NCI-H526 (cell line): Measurements from ENCODE around the gene PPP1CA.
"Not testable (repeated sequence)": the region's sequence is repeated elsewhere in the genome, so short reads cannot be mapped to it uniquely, and the experiment has no call there.

Experiments used
- DNase-seq, 2 experiments: peaks; one replicate each; lab custom pipeline; 2025; lab: John Stamatoyannopoulos, UW

The PPP1CA gene

GRCh38 chr11:67417425-67417824 lies 15.8 kb upstream of the PPP1CA start:
- no peak for DNase-seq

DNA sequence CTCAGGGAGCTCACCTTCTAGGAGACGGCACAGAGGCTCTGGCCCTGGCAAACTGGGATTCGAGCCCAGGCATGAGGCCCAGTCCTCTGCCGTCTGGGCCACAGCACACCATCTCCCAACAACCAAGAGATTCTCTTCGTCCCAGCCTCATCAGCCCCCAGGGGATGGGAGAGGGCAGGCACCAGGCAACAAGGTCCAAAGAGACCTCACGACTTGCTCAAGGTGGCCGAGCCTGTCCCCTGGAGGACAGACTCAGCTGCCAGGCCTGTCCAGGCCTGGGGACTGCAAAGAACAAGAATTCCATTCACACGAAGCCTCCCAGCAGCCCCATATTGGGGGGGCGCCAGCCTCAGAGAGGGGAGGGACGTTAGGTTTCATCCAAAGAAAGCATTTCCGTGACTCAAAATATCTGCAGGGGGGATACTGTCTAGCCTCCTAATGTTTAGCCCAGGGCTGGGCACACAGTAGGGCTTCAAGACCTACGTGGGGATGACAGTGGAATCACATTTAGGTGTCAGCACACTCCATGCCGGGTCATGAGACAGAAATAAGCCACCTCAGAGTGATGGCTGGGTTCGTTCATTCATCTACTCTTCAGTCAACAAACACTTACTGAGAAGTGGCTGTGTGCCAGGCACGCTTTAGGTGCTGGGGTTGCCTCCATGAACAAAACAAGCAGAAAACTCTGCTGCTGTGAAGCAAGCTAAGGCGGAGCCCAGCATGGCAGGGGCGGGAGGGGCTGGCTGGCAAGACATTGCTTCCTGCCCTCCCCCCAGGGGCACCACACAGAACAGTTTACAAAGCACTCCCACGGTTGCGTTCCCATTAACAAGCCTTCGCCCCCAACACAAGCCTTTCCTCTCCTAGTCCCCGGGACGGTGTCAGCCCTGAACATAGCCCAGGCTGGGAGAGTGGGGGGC lies 15.0 kb upstream of the PPP1CA start:
- DNase-seq: no peak

DNA sequence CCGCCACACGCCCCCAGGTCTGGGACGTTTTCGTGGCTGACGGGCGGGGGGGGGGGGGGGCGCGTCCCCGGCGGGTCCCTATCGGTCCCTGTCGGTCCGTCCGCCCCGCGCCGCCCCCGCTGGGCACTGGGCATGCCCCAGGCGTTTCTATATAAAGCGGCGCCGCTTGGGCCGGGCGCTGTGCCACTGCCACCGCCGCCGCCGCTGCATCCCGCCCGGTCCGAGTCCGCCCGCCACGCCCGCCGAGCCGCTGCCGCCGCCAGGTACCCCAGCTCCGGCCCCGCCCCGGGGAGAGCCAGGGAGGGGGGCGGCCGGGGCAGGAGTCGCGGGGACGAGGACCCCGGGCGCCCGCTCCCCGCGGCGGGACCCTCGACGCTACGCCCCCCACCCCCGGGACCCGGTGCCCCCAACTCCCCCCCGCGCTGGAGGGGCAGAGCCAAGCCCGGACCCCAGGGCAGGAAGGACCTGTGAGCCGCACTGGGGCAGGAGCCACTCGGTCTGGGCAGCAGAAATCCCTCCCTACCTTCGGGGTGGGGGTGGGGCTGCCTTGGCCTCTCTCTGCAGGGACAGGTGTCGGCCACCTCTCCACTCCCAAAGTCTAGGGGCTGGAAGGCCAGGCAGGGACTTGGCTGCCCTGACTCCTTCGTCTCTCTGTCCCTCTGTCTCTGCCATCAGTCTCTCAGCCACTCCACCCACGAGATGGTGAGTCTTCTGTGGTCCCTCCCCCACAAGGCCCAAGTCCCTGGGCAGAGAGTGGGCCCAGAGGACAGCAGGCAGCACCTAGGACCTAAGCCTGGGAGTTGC lies 14.0 kb upstream of the PPP1CA start, which contains the start of gene CARNS1:
TSS of gene CARNS1 (plus strand) at position 178 of the 804 bp plus-strand sequence. CDS start at position 700, 522 bp downstream.
- peak in 1 of 2 experiments; percentile 42 for DNase-seq

DNA sequence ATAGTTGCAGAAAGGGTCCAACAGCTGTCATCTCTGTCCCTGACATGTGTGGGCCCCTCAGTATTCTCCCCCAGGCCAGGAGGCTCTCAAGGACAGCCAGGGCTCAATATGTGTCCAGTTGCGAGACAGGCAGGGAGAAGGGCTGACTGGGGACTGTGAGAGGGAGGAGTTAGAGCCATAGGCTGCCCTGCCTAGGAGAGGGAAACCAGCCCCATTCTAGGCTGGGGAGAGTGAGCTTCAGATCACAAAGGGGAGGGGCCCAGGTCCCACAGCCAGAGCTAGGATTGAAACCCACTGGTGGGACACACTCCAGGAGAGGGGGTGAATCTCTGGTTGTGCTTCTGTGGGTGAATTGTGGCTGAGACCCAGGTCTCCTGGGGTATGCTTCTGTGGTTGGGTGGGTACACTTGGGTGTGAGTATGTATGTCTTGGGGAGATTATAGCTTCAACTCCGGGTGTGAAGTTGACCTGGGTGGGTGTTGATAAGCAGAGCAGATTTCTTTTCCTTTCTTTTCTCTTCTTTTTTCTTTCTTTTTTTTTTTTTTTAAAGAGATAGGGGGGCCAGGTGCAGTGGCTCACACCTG lies 11.7 kb upstream of the PPP1CA start:
- DNase-seq: no peak

GRCh38 chr11:67412495-67413179 lies 11.0 kb upstream of the PPP1CA start:
- DNase-seq: no peak

- no peak for DNase-seq
Measured at GRCh38 chr11:67411785-67412152, 10.1 kb upstream of the PPP1CA start.

DNA sequence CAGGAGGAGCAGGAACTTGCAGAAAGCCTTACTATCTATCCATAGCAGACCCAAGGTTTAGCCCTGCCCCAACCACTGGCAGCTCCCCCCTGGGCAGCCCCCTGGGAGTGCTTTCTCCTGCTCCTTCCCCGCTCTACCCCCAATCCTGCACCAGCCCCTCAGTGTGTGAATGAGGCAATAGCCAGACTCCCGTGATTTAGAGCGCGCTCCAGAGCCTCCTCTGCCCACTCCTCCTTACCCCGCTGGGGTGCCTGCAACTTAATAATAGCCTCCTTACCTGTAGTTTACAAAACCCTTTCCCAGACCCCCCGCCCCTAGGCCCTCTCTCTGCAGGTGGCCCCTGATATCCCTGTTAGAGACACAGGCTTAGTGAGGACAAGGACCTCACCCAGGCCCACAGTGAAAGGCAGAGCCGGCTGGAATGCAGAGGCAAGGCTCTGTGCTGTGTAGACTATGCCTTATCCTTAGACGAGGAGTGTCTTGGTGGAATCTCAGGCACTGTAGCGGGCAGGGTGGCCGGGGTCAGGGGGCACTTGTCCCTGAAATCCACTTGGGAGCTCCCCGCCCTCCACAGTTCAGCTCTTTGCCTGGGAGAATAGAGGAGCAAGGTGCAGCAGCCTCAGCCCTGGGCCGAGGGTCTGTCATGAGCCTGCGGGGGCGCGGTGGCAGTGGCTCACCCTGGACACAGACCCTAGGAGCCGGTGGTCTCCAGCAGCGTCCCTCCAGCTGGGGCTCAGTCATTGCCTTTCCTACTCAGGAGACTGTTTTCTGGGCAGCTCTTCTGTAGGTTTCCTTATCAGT lies 9.5 kb upstream of the PPP1CA start:
- DNase-seq: no peak

GRCh38 chr11:67410369-67410831 lies 8.7 kb upstream of the PPP1CA start:
- no peak for DNase-seq

- DNase-seq: peak; percentile 39 to 82
Measured at GRCh38 chr11:67409781-67410368, 8.2 kb upstream of the PPP1CA start.

- DNase-seq: no peak
Measured at GRCh38 chr11:67409261-67409666, 7.6 kb upstream of the PPP1CA start.

DNA sequence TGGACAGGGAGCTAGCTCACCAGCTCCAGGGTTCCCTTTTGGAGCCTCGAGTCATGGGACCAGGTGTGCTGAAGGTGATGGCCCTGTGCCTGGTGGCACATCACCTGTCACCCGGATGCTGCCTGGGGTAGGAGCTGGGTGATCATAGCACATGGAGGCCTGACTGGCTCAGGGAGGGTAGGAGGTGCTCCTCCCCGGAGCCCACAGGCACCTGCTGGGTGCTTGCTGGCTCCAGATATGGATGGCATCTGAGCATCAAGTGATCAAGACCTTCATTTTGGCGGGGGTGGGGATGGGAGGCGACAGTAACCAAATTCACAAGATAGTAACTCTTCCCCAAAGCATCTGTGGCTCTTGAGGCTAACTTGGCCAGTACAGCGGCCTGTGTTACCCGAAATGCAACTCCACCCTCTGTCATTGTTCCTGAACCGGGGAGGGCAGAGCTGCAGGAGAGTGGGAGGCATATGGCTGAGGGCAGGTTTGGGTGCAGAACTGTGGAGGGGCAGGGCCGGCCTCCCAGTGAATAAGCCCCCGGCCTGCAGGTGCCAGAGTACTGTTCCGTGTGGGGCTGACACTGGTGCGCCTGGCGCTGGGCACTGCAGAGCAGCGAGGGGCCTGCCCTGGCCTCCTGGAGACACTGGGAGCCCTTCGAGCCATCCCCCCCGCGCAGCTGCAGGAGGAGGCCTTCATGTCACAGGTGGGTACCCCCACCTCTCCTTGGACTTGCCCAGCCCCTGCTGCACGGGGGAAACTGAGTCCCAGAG lies 7.0 kb upstream of the PPP1CA start:
- DNase-seq: no peak

- no peak for DNase-seq
Measured at GRCh38 chr11:67407688-67408163, 6.1 kb upstream of the PPP1CA start.

DNA sequence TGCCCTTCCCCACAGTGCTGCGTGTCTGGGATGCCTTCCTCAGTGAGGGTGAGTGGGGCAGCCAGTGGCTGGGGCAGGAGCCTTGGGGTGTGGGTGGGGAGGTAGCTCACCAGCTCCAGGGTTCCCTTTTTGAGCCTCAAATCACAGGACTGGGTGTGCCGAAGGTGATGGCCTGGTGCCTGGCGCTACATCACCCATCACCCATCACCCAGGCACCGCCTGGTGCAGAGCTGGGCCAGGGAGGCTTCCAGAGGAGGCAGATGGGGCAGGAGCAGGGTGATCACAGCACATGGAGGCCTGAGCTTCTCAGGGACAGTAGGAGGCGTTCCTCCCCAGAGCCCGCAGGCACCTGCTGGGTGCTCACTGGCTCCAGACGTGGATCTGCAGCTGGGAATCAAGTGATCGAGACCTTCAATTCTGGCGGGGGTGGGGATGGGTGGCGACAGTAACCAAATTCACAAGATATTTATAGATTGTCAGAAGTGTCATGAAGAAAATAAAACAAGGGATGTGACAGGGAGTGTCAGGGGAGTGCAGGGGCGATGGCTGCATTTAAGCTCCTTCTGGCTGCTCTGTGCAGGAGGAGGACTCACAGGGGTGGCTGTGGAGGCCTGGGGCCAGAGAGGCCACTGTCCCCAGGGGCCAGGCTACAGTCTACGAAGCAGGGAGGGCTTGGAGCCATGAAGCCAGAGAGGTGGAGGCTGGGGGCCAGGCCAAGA lies 5.5 kb upstream of the PPP1CA start:
- DNase-seq: peak in 1 of 2 experiments; percentile 60

- DNase-seq: no peak
Measured at GRCh38 chr11:67406420-67406968, 4.8 kb upstream of the PPP1CA start.

DNA sequence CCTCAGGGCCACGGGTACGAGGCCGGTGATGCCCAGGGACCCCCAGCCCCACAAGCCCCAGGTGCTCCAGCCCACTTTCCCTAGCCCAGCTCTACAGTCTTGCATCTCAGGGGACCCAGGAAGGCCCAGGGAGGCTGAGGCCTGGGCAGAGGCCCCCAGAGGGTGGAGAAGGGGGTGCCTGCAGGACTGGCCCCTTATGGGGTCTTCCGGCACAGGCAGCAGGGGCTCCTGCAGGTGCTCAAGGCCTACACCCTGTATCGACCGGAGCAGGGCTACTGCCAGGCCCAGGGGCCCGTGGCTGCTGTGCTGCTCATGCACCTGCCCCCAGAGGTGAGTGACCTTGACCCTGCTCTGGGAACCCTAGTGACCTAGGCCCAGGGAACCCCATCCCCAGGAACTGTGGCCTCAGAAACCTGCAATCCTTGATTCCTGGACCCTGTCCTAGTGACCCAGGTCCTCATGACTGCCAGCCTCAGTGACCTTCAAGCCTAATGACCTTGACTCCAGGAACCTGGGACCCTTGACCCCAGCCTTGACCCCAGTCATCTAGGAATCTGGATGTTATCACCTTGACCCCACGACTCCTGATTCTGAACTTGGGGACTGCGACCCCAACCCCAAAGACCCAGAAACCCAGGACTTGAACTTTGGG lies 4.2 kb upstream of the PPP1CA start:
- DNase-seq: no peak

DNA sequence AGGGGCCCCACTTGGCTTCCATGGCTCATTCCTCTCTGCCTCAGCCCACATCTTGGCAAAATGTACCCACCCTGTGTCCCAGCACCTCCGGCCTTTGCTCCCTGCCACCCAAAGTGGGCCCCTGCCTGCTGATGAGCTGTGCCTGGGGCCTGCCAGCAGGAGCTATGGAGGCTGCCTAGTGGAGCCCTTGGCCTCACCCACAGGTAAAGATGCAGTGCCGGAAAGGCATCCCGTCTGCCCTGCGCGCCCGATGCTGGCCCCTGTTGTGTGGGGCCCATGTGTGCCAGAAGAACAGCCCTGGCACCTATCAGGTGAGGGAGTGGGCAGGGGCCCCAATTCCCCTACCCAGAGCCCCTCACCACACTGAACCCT lies 3.5 kb upstream of the PPP1CA start:
- DNase-seq: no peak

DNA sequence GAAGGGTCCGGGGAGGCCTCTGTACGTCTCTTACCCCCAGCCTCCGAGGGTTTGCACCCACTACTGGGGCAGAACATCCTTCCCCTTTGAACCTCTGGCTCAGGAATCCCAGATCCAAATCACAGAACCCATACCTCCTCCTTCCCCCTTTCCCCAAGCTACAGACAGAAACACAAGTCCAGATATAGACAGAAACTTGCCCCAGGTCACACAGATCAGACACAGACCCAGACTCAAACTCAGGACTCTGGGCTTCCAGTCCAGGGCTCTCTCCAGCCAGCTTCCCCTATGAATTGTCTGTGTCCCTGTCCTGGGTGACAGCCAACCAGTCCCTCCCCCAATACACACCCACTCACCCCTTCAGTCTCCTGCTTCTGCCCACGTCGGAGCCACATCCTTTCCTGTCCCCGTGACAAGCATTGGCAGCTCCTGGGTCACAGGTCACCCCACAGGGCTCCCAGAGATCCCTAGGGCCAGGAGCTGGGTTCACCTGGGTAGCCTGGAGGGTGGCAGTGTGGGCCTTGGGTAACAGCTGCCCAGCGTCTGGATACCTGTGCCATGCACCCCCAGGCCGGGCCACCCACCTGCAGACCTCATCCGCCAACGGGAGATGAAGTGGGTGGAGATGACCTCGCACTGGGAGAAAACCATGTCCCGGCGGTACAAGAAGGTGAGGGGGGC lies 3.0 kb upstream of the PPP1CA start:
- DNase-seq: no peak

DNA sequence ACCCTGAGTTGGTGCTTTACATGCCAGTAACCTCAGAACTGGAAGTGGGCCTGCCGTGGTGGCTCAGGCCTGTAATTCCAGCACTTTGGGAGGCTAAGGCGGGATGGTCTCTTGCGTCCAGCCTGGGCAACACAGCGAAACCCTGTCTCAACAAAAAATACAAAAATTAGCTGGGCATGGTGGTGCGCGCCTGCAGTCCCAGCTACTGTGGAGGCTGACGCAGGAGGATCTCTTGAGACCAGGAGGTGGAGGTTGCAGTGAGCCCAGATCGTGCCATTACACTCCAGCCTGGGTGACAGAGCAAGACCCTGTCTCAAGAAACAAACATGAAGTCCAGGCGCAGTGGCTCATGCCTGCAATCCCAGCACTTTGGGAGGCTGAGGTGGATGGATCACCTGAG lies 1.4 kb upstream of the PPP1CA start:
- not testable (repeated sequence) for DNase-seq
